Right hindlimb (tissue), 1 donor: ENCODE data around the gene KMT2C.
"Not testable (repeated sequence)": the region's sequence is repeated elsewhere in the genome, so short reads cannot be mapped to it uniquely, and the experiment has no call there.

ENCODE experiments used
- DNase-seq: peaks from one replicate; pipeline ENCODE4 v3.0.0-alpha.2; 2018

The KMT2C gene

DNA sequence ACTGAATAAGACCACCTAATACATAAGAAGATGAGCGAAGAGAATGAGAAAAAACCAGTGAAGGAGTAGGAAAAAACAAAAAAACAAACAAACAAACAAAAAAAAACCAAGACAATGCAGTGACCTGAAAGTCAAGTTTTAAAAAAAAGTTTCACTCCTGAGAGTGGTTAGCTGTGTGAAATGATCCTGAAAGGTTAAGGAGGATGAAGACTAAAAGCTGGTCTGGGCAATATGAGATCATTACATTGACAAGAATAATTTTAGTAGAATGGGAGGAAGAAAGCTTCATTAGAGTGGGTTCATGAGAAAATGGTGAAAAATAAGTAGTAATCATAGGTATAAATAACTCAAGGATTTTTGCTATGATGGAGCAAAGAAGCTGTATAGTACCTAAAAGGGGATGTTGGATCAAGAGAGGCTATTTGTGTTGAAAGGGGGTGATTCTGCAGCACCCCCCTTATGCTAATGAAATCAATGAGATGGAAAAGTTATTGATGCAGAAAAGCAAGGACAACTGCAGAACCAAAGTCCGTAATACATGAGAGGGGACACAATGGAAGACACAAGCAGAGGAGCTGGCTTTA is 80.2 kb downstream of the KMT2C start:
- no peak for DNase-seq

DNA sequence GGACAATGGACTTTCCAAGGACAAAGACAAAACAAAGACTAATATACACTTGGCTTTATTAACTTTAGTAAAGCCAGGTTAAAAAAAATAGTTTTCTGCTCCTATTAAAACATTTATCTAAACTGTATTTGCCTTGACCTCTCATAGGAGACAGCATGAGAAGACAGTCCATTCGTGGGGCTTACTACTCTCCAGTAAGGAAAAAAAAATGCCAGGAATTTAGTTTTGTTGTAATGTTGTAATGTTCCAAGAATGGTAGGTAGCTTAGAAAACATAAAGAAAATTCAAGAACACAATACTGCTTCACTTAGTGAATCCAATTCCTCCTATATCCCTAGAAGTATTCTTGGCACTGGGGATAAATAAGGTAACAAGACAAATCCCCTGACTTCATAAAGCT is 81.7 kb downstream of the KMT2C start:
- no peak for DNase-seq

DNA sequence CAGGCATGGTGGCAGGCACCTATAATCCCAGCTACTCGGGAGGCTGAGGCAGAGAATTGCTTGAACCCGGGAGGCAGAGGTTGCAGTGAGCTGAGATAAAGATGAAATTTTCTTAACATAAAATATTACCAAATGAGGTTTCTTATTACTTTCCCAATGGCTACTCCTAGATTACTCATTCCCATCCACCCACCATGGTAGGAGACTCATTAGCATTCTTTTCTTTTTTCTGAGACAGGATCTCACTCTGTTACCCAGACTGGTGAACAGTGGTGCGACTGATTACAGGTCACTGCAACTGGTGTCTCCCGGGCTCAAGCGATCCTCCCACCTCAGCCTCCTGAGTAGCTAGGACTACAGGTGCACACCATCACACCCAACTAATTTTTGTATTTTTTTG is 82.5 kb downstream of the KMT2C start:
- not testable (repeated sequence) for DNase-seq

DNA sequence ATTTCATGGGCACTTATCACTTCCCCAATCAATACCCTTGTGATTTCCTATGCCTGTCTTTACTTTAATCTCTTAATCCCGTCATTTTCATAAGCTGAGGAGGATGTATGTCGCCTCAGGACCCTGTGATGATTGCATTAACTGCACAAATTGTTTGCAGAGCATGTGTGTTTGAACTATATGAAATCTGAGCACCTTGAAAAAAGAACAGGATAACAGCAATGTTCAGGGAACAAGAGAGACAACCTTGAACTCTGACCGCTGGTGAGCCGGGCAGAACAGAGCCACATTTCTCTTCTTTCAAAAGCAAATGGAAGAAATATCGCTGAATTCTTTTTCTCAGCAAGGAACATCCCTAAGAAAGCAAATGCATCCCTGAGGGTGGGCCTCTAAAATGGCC is 84.1 kb downstream of the KMT2C start:
- DNase-seq = not testable (repeated sequence)

DNA sequence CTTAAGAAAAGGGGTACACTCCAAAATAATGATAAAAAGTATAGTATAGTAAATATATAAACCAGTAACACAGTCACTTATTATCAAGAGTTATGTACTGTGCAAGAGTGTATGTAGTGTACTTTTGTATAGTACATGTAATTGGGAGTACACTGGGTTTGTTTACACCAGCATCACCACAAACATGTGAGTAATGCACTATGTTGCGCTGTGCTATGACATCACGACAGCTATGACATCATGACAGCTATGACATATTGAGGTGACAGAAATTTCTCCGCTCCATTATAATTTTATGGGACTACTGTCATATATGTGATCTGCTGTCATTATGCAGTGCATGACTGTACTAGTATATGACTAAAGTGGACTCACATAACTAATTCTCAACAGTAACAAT is 84.6 kb downstream of the KMT2C start:
- no peak for DNase-seq

DNA sequence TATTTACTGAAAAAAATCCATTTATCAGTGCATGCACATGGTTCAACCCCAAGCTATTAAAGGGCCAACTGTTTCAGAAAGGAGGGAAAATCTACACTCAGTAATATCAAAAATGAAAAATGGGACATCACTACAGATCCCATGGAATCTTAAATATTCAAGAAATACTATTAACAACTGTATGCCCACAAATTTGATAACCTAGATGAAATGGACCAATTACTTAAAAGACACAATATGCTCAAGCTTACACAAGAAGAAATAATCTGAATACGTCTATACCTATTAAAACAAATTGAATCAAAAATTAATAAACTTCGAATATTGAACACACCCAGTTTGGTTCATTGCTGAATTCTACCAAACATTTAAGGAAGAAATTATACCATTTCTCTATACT is 87.9 kb downstream of the KMT2C start:
- no peak for DNase-seq

DNA sequence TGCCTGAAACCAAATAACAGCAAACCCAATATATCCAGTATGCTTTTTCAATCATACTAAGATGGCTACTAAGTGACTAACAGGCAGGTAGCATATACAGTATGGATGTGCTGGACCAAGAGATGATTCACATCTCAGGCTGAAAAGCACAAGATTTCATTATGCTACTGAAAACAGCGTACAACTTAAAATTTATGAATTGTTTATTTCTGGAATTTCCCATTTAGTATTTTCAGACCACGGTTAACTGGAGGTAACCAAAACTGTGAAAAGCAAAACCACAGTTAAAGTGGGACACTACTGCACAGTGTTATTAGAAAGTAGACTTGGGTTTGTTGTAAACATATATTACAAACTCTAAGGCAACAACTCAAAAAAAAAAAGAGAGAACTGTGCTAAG is 91.5 kb downstream of the KMT2C start:
- no peak for DNase-seq

DNA sequence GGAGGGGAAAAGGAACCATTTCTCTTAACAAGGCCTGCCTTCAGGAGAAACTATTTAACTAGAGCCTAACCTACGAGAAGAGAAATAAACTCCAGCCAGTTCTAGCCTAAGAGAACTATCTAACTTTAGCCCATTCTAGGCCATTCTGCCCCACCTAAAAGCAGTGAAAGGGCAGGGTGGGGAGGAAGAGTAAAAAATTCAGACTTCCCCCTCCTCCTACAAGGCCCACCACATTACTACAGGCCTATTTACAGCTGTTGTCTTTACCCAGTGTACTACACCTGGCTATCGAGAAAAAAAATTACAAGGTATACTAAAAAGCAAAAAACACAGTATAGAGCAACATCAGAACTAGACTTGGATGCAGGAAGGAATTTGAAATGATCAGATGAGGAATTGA is 93.0 kb downstream of the KMT2C start:
- DNase-seq = no peak

DNA sequence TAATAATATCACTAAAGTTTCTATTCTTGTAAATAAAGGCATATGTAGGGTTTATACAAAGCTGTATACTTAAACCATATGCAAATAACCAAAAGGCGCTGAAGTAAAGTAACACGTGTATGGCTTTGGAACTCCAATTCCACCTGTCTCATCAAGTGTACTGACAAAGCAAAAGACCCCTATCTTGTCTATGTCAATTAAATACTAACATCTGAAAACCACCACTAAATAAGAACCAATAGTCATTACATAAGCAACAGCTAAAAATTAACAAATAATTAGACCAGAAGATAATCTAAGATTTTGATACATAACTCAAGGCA is 93.9 kb downstream of the KMT2C start:
- DNase-seq = no peak

DNA sequence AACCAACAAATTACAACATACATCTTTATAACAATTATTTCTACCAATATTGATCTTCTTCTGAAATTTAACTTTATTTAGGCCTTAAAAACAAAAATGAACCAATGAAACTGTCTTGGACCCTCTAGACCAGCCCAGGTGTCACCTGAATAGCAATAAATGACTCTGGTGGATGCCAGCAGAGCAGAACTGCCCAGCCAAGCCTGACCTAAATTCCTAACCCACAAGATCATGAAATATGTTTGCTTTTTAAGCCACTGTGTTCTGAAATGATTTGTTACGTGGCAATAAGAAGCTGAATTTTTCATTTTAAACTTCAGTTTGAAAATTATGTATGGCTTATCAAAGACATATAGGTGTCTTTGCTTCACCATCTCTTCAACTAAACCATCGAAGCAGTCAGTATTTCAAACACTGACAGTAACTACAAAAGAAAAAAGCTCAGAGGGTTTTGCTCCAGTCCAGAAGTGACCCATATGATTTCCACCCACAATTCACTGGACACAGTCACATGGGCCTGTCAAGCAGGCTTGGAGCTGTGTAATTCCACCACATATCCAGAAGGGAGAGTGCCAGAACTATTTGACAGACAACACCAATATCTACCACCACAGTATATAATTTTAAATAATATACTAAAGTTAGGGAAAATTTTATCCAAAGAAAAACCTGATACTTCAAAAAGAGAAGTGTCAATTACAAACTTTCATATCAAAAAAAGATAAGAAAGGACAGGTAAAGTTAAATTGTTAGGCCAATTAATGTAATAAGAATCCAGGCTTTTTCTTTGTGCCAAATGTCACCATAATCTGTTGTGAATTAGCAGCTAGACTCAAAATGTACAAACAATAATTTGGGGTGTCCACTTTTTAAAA is 94.5 kb downstream of the KMT2C start:
- no peak for DNase-seq

DNA sequence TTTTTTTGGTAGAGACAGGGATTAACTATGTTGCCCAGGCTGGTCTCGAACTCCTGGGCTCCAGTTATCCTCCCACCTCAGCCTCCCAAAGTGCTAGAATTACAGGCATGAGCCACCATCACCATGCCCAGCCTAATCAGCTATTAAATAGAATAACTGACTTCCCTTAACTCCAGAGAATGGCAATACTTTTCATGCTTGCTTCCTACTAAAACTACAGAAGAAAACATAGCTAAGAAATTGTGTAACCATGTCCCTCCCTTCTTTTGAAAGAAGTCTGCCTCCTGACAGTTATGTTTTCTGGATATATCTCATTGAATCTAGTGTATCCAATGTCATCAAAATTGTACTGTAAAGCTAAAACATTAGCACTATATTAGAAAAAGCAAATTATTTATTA is 95.6 kb downstream of the KMT2C start:
- no peak for DNase-seq

DNA sequence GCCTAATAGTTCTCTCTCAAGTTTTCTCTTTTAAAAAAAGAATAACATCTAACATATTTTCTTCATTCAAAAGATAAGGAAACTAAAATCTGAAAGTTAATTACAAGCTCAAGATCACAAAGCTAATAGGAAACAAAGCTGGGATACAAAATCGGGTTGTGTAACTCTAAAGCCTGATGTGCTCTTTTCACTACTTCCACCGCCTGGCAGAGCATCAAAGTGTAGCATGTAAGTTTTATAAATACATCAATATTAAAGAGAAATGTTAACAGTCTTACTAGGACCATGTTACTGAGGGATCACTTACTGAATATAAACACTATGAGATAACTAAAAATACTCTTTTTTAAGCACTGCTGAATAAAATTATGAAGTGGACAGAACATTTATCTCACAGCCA is 97.2 kb downstream of the KMT2C start:
- no peak for DNase-seq

DNA sequence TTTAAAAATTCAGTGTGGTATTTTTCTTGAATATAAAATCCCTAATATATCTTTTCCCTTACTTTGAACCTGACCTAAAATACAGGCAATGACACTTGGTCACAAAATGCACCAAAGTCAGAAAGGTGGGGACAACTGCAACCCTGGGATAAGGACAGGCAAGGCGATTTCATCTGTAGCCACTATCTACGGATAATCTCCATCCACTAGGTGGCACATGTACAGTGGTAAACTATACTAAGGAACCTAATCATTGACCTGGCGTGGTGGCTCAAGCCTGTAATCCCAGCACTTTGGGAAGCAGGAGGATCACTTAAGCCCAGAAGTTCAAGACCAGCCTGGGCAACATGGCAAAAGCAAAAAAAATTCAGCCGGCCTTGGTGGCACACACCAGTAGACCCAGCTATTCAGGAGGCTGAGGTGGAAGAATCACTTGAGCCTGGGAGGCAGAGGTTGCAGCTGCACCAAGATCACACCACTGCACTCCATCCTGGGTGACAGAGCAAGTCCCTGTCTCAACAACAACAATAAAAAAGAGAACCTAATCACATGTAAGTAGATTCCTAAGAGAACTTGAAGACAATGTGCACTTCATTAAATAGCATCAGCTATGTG is 98.9 kb downstream of the KMT2C start:
- no peak for DNase-seq

DNA sequence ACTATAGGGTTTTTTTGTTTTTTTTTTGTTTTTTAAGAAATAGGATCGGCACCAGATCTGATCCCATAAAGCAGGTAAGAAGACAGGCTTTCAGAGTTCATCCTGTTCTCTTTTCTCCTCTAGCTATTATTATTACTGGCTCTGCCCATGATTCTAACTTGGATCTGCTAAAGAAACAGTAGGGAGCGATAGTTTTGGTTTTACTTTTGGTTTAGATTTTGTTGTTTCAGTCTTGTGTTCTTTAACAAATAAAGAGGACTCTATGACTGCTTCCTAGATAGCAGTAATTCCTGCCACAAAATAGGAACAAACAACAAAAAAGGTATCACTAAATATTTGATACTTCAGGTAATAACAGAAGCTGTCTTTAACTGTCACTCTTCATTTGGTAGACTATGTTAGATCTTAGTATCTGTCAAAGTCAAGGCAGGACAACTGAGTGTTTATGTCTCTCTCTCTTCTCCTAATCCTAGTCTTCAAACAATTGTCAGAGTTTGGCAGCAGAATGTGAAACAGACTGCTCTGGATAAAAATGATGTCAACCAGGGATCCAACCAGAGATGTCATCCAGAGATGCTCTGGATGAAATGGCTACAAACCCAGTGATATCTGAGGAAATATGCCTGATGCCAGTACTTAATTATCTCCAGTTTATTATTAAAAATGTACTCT is 99.8 kb downstream of the KMT2C start:
- no peak for DNase-seq

DNA sequence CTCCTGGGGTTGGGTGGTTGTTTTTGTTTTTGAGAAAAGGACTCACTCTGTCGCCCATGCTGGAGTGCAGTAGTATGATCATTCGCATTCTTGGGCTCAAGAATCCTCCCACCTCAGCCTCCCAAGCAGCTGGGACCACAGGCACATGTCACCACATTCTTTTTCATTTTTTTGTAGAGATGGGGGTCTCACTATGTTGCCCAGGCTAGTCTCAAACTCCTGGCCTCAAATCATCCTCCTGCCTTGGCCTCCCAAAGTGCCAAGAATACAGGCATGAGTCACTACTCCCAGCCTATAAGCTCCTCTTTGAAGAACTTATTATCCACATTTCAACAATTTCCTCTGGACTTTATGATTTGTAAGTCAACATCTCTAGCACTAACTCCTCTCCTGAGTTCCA is 102.7 kb downstream of the KMT2C start:
- DNase-seq = no peak

DNA sequence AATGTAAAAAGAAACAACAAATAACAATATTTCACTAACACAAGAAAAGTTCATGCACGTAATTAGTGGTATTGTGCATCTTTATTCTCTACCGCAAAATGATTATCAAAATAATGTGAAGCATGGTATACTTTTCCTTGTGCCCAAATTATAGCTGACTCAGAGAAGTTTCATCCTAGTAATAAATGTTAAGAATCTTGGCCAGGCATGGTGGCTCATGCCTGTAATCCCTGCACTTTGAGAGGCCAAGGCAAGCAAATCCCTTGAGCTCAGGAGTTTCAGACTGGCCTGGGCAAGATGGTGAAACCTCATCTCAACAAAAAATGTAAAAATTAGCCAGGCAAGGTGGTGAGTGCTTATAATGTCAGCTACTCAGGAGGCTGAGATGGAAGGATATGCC is 105.0 kb downstream of the KMT2C start:
- DNase-seq = no peak

DNA sequence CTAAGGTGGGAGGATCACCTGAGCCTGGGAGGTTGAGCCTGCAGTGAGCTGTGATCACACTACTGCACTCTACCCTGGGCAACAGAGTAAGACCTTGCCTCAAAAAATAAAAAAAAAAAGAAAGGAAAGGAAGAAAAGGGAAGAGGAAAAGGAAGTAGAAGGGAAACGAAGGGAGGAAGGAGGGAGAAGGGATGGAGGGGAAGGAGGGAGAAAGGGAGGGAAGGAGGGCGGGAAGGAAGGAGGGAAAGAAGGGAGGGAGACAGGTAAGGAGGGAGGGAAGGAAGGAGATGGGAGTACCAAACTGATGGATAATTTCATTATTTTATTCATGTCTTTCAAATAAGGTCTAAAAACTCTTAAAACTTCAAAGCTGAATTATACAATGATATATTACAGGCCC is 106.3 kb downstream of the KMT2C start:
- DNase-seq = no peak

DNA sequence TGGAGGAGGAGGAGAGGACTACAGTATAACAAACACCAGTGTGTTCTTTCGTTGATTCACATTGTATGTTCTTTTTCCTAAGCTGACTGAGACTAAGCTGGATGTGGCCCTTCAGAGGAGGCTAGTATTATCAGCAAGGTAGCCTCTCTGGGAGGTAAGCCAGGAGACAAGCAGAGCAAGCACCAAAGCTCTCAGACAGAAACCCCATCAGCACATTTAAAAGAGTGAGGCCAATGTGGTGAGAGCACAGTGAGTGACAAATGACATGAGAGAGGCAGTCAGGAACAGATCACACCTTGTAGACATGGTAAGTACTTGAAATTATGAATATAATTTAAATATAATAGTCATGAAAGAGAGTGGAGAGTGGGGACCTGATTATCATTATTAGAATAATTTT is 107.6 kb downstream of the KMT2C start:
- DNase-seq = no peak

DNA sequence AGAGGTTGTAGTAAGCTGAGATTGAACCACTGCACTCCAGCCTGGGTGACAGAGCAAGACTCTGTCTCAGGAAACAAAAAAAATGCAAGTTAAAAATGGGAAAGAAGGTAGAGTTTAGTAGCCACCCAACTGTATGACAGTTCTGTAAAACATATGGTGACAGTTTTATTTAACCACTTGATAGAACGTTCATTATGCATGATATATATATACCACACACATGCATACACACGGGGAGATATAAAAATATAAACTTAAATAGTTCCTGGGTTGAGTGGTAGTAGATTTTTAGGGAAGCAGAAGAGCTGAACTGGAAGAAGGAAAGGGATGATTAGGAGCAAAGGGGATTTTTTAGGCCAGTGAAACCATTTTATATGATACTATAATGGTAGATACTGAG is 120.0 kb downstream of the KMT2C start:
- DNase-seq = no peak

DNA sequence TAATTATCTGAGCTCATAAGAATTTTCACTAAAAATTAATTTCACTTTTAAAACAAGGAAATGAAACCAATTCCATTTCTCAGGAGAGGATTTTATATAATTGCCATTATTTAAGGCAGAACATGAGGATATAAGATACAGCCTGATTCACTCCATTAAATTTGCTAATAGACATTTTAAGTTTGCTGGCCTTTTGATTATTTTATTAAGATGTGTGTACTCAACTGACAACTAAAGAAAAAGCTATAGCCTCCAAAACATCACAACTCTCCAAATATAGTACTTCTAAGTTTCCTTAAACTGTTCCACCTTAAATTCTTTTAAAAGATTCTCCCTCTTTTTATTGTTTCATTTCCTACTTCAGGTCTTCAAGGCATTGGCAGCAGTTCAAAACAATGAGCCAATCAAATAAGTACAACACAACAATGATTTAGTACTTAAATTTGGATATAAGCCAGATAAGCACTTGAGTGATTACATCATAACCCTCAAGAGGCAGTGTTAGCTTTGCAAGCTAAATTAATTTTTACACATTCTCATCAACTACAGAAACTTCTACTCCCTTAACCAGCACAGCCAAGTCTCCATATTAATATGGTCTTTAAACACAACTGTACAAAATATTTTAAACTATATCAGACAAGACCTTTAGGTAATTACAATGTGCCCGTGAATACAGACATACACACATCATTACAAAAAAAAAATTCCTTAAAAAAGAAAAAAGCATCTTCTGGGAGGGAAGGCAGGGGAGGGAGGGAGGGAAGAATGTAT is 121.8 kb downstream of the KMT2C start:
- DNase-seq = no peak

DNA sequence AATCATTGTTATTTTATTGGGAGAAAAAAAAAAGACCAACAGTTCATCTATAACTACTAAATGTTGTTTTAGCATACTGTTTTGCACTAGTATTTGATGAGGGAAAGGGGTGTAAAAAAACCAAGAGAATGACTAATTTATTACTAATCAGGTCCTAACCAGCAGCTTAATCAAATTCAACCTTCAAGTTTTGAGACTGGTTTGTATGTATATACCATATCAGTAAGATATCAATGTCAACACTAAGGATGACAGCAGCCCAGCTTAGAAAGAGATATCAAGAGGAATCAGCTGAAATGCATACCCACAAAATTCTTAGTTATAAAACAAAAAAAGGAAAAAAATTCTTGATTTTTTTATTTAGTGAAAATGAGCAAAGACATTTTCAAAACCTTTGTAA is 122.6 kb downstream of the KMT2C start:
- DNase-seq = no peak

DNA sequence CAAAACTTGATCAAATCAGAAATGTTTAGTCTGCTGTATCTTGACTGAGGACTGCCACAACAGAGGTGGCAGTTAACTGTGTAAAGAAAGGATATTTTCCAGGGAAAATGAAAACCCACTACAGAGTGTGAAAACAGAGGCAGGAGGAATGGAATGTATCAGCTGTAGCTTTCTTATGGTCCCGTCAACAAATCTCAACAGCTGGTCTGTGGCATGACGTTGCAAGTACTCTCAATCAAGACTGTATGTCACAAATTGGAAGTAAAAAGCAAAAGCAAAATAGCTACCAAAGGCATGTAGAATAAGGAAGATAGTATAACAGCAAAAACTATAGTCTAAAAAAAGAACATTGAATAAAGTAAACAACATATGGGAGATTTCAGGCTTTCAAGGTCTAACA is 123.5 kb downstream of the KMT2C start:
- peak; percentile 39 for DNase-seq

DNA sequence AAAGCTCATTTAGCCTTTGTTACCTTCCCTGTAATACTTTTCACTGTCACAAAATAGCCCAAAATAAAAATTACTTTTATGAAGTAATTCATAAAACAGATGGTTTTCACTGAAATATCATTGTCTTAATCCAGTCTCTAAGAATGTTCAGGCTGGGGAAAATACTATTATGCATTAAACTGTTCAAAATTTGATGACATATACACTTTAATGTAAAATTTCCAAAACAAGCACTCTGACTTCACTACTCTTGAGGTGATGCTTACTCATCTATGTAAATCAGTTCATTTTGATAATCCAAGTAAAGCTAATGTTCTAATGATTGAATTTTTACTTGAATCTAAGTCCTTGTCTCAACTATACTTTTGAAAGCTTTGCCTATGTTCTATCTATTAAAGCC is 127.9 kb downstream of the KMT2C start:
- DNase-seq = no peak
